GM19099 (cell line): ENCODE results near the gene HTR7.

Experiments
- POLR2A ChIP-seq: IDR thresholded peaks from 3 replicates; pipeline ENCODE4 v1.6.1; 2011; ENCODE audit warnings: low read depth; ENCODE audit not compliant: insufficient read length; ENCODE audit errors: extremely low read depth

HTR7 gene

GRCh38 chr10:90857635-90858460 is at the start of gene HTR7:
HTR7 (minus strand) TSS chr10:90858039; CDS start chr10:90857671, 368 bp downstream.
- TF ChIP-seq POLR2A, result no peak

GRCh38 chr10:90906596-90906995 is 48.8 kb upstream of the HTR7 start:
- no peak for TF ChIP-seq POLR2A

- no peak for TF ChIP-seq POLR2A
Measured at GRCh38 chr10:90905925-90906324, 48.1 kb upstream of the HTR7 start.

GRCh38 chr10:90893190-90893589 is 35.4 kb upstream of the HTR7 start:
- no peak for TF ChIP-seq POLR2A

- no peak for TF ChIP-seq POLR2A
Measured at GRCh38 chr10:90890347-90890746, 32.5 kb upstream of the HTR7 start.

GRCh38 chr10:90889636-90890035 is 31.8 kb upstream of the HTR7 start:
- no peak for TF ChIP-seq POLR2A

- no peak for TF ChIP-seq POLR2A
Measured at GRCh38 chr10:90888387-90888786, 30.5 kb upstream of the HTR7 start.

GRCh38 chr10:90887555-90887954 is 29.7 kb upstream of the HTR7 start:
- TF ChIP-seq POLR2A, result no peak

- no peak for TF ChIP-seq POLR2A
Measured at GRCh38 chr10:90885176-90885575, 27.3 kb upstream of the HTR7 start.

GRCh38 chr10:90884431-90884830 is 26.6 kb upstream of the HTR7 start:
- no peak for TF ChIP-seq POLR2A

GRCh38 chr10:90879062-90879461 is 21.2 kb upstream of the HTR7 start:
- TF ChIP-seq POLR2A, result no peak

GRCh38 chr10:90872648-90873020 is 14.8 kb upstream of the HTR7 start:
- no peak for TF ChIP-seq POLR2A

- peak; percentile 81 for TF ChIP-seq POLR2A
Measured at GRCh38 chr10:90871766-90872647, 14.2 kb upstream of the HTR7 start, which contains the start of gene RPP30. RPP30 (plus strand) TSS chr10:90871974; CDS start chr10:90871987, 13 bp downstream.

- no peak for TF ChIP-seq POLR2A
Measured at GRCh38 chr10:90871279-90871765, 13.5 kb upstream of the HTR7 start.

- no peak for TF ChIP-seq POLR2A
Measured at GRCh38 chr10:90866050-90866598, 8.3 kb upstream of the HTR7 start.
